Measurements from ENCODE around the gene ATE1.

- TF ChIP-seq CTCF (IDR thresholded peaks at IDR 0.05; ENCODE audit: low read length) (no peak), EZH2 (IDR thresholded peaks at IDR 0.05; ENCODE audit: borderline replicate concordance, low read length) (no peak)
Measured at GRCh38 chr10:121721257-121721656, 206.6 kb downstream of the ATE1 start.

Data from OCI-LY1 (cell line).